Adipocyte (in vitro differentiated cells): ENCODE results near the gene DCP1A.
"Not testable (repeated sequence)": the region's sequence is repeated elsewhere in the genome, so short reads cannot be mapped to it uniquely, and the experiment has no call there.

Source experiments
- DNase-seq: peaks from one replicate; pipeline ENCODE4 v3.0.0-alpha.2; 2015; ENCODE audit warnings: low read depth
- H3K27me3 ChIP-seq: replicated peaks from 2 replicates; pipeline ENCODE4 v1.7.0; 2013; ENCODE audit warnings: mild to moderate bottlenecking, low read length, moderate library complexity; ENCODE audit not compliant: control insufficient read depth, insufficient read depth
- H3K36me3 ChIP-seq: 2 replicates; pipeline ENCODE4 v1.7.0; 2013; ENCODE audit warnings: low read length, mild to moderate bottlenecking, moderate library complexity; ENCODE audit not compliant: control insufficient read depth, insufficient read depth, severe bottlenecking
- H3K4me1 ChIP-seq: 2 replicates; pipeline ENCODE4 v1.7.0; 2013; ENCODE audit warnings: mild to moderate bottlenecking, low read length, moderate library complexity; ENCODE audit not compliant: control insufficient read depth, insufficient read depth
- H3K4me3 ChIP-seq: 2 replicates; pipeline ENCODE4 v1.7.0; 2013; ENCODE audit warnings: mild to moderate bottlenecking, low read length, moderate library complexity
- H3K9ac ChIP-seq: 2 replicates; pipeline ENCODE4 v1.7.0; 2013; ENCODE audit warnings: mild to moderate bottlenecking, low read length, moderate library complexity
- H3K9me3 ChIP-seq: 2 replicates; pipeline ENCODE4 v1.7.0; 2013; ENCODE audit warnings: mild to moderate bottlenecking, low read length, moderate library complexity; ENCODE audit not compliant: control insufficient read depth

The DCP1A gene

GRCh38 chr3:53253707-53254508, 93.4 kb downstream of the DCP1A start:
- DNase-seq, result no peak
- H3K9ac ChIP-seq, result peak overlapping the region; percentile 98
- peak overlapping the region; percentile 99 for H3K4me3 ChIP-seq
- no peaks in the 10 kb centered on the region for H3K27me3 ChIP-seq
- H3K4me1 ChIP-seq, result peaks cover 49% of the 10 kb centered on the region
- H3K36me3 ChIP-seq, result no peaks in the 10 kb centered on the region
- H3K9me3 ChIP-seq, result no peaks in the 10 kb centered on the region

- not testable (repeated sequence) for H3K27me3 ChIP-seq, H3K36me3 ChIP-seq, DNase-seq, H3K9me3 ChIP-seq, H3K9ac ChIP-seq
- Histone ChIP-seq H3K4me3 (peak overlapping the region; percentile 99), H3K4me1 (peaks cover 55% of the 10 kb centered on the region)
Measured at GRCh38 chr3:53252947-53253322, 94.4 kb downstream of the DCP1A start.

GRCh38 chr3:53252096-53252946, 95.0 kb downstream of the DCP1A start:
- Histone ChIP-seq H3K4me3 (peak overlapping the region; percentile 99), H3K9ac (peak overlapping the region; percentile 25), H3K27me3 (no peaks in the 10 kb centered on the region), H3K9me3 (no peaks in the 10 kb centered on the region), H3K4me1 (peaks cover 60% of the 10 kb centered on the region), H3K36me3 (peaks cover 6% of the 10 kb centered on the region)
- DNase-seq, result no peak

GRCh38 chr3:53250881-53251605, 96.3 kb downstream of the DCP1A start:
- H3K36me3 ChIP-seq, result peaks cover 11% of the 10 kb centered on the region
- DNase-seq, result no peak
- H3K4me3 ChIP-seq, result no peak overlapping the region
- no peaks in the 10 kb centered on the region for H3K9me3 ChIP-seq
- no peaks in the 10 kb centered on the region for H3K27me3 ChIP-seq
- H3K9ac ChIP-seq, result no peak overlapping the region
- H3K4me1 ChIP-seq, result peaks cover 57% of the 10 kb centered on the region

- H3K27me3 ChIP-seq, result no peaks in the 10 kb centered on the region
- H3K9me3 ChIP-seq, result no peaks in the 10 kb centered on the region
- H3K4me3 ChIP-seq, result no peak overlapping the region
- H3K36me3 ChIP-seq, result peaks cover 12% of the 10 kb centered on the region
- H3K4me1 ChIP-seq, result peaks cover 57% of the 10 kb centered on the region
- no peak overlapping the region for H3K9ac ChIP-seq
- DNase-seq, result no peak
Measured at GRCh38 chr3:53250453-53250852, 96.9 kb downstream of the DCP1A start.

GRCh38 chr3:53248161-53248560, 99.2 kb downstream of the DCP1A start:
- peaks cover 26% of the 10 kb centered on the region for H3K36me3 ChIP-seq
- DNase-seq, result no peak

GRCh38 chr3:53247619-53248018, 99.7 kb downstream of the DCP1A start:
- no peak for DNase-seq
- Histone ChIP-seq H3K4me3 (no peak overlapping the region), H3K9me3 (no peaks in the 10 kb centered on the region), H3K4me1 (peaks cover 60% of the 10 kb centered on the region), H3K27me3 (no peaks in the 10 kb centered on the region), H3K9ac (no peak overlapping the region), H3K36me3 (peaks cover 26% of the 10 kb centered on the region)

More at GRCh38 chr3:53248161-53248560, 99.2 kb downstream of the DCP1A start:
- no peak overlapping the region for H3K4me3 ChIP-seq
- no peak overlapping the region for H3K9ac ChIP-seq
- no peaks in the 10 kb centered on the region for H3K9me3 ChIP-seq
- peaks cover 60% of the 10 kb centered on the region for H3K4me1 ChIP-seq
- H3K27me3 ChIP-seq, result no peaks in the 10 kb centered on the region

GRCh38 chr3:53244271-53244670, 103.1 kb downstream of the DCP1A start:
- peaks cover 58% of the 10 kb centered on the region for H3K36me3 ChIP-seq
- no peak for DNase-seq
- H3K4me3 ChIP-seq, result no peak overlapping the region
- H3K27me3 ChIP-seq, result no peaks in the 10 kb centered on the region
- peaks cover 55% of the 10 kb centered on the region for H3K4me1 ChIP-seq
- H3K9ac ChIP-seq, result peak overlapping the region; percentile 73
- no peaks in the 10 kb centered on the region for H3K9me3 ChIP-seq

- peak overlapping the region; percentile 43 for H3K4me3 ChIP-seq
Measured at GRCh38 chr3:53243785-53244184, 103.6 kb downstream of the DCP1A start.

GRCh38 chr3:53243165-53243564, 104.2 kb downstream of the DCP1A start:
- peaks cover 59% of the 10 kb centered on the region for H3K4me1 ChIP-seq
- peak overlapping the region; percentile 43 for H3K4me3 ChIP-seq
- no peaks in the 10 kb centered on the region for H3K9me3 ChIP-seq
- no peaks in the 10 kb centered on the region for H3K27me3 ChIP-seq
- H3K36me3 ChIP-seq, result peaks cover 65% of the 10 kb centered on the region
- H3K9ac ChIP-seq, result peak overlapping the region; percentile 73
- peak; percentile 69 for DNase-seq

More at GRCh38 chr3:53243785-53244184, 103.6 kb downstream of the DCP1A start:
- Histone ChIP-seq H3K36me3 (peaks cover 63% of the 10 kb centered on the region), H3K4me1 (peaks cover 58% of the 10 kb centered on the region), H3K27me3 (no peaks in the 10 kb centered on the region), H3K9ac (peak overlapping the region; percentile 73), H3K9me3 (no peaks in the 10 kb centered on the region)
- DNase-seq, result no peak

GRCh38 chr3:53242642-53243041, 104.7 kb downstream of the DCP1A start:
- H3K4me3 ChIP-seq, result peak overlapping the region; percentile 43
- H3K36me3 ChIP-seq, result peaks cover 67% of the 10 kb centered on the region
- DNase-seq, result peak; percentile 40
- no peaks in the 10 kb centered on the region for H3K9me3 ChIP-seq
- peaks cover 59% of the 10 kb centered on the region for H3K4me1 ChIP-seq
- H3K9ac ChIP-seq, result peak overlapping the region; percentile 73
- no peaks in the 10 kb centered on the region for H3K27me3 ChIP-seq
